Raji (cell line): ENCODE measurements around the gene PDGFA.

Experiments
- POLR2A ChIP-seq: IDR thresholded peaks from 2 replicates; pipeline ENCODE4 v1.6.1; 2011; ENCODE audit warnings: low read depth, low read length, control low read depth; ENCODE audit not compliant: insufficient read depth

The PDGFA gene

DNA sequence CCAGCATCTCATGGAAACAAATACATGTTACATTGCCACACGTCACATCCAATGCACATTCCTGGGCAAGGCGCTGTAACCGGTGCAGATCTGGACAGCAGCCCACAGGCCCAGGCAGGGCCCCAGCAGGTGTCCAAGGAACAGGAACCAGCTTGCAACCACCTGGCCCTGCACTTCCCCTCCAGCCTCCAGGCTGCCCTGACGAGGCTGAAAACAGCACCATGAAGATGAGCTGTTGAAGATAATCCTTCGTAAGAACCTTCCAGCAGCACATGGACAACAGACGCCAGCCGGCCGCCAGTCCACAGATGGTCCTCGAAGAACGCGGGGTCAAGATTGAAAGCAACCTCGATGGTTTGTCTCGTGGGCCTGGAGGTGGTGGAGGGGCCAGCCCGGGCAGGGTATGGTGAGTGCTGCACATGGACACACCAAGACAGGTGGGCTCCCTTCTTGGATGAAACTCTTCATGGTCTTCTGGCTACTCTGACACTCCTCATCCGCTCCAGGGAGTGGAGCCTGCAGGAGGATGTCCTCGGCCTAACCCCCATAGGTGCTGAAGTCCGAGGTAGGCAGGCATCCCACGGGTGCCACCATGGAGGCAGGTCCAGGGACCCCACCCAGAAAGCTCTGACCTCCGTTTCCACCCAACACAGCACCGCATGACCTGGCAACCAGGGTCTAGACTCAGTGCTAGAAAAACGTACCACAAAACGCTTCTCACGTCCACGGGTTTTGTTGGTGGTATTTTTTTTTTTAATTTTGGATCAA is 22.9 kb downstream of the PDGFA start:
- no peak for TF ChIP-seq POLR2A

GRCh38 chr7:495761-496321 is 23.8 kb downstream of the PDGFA start:
- TF ChIP-seq POLR2A: no peak

- no peak for TF ChIP-seq POLR2A
These were observed 24.3 kb downstream of the PDGFA start for GRCh38 chr7:495326-495725.

DNA sequence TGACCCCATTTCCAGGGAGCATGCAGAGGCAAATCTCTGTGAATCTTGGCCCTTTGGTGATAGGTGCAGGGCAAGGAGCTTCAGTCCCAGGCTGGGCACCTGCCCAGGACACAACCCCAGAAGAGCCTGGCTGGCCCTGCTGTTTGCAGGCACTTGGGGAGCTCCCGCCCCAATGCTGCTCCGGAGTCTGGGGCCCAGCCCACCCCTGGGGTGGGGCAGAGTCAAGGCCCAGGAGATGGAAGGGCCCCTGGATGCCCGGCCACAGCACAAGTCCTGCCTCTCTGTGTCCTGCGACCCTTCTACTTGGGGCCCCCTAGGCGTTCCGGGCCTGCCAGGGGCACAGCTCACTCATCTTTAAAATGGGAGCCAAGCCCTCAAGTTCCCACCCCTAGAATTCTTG is 24.7 kb downstream of the PDGFA start:
- TF ChIP-seq POLR2A: no peak

DNA sequence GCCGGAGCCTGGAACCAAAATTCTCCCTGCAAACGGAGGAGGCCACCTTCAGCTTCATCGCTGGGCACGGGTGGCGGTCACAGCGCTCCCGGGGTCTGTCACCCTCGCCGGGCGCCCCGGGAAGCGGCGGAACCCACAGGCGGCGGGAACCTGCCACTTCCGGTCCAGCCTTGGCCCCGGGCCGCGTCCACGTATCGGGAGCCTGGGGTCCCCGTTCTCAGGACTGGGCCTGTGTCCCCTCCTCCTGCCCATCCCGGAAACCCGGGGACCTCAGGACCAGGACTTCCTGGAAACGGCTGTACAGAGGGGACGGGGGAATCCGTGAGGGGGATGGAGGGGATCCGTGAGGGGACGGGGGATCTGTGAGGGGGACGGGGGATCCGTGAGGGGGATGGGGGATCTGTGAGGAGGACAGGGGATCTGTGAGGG is 25.4 kb downstream of the PDGFA start:
- TF ChIP-seq POLR2A: no peak

GRCh38 chr7:493661-494251 is 25.9 kb downstream of the PDGFA start:
- no peak for TF ChIP-seq POLR2A

GRCh38 chr7:492714-493065 is 27.0 kb downstream of the PDGFA start:
- no peak for TF ChIP-seq POLR2A

- no peak for TF ChIP-seq POLR2A
These were observed 27.5 kb downstream of the PDGFA start for GRCh38 chr7:491958-492713.

DNA sequence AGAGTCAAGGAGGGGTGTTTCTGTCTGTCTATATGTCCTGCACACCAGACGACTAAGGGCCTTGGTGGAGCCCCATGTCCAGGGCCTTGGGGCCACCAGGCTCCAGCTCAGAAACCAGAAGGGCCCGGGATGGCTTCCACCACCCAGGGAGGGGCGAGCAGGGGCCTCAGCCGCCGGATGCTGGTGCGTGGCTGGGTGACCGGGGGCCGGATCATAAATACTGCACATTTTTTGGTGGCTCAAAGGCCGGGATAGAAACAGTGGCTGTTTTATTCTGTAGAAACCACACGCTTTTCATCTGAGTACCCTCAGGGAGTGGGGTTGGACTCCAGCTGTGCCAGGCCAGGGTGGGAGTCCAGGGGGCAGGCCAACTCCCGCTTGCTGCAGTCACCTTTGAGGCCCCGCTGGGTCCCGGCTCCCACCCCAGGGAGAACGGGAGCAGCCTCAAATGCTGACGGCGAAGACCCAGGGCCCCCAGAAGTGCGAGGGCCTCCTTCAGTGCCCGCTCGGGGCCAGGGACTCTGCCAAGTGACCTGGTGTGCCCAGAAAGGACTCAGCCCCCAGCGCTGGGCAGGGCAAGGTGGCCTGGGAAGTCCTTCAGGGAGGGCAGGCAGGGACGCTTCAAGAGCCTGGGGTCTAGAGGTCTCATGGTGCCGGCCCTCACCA is 28.2 kb downstream of the PDGFA start:
- no peak for TF ChIP-seq POLR2A

DNA sequence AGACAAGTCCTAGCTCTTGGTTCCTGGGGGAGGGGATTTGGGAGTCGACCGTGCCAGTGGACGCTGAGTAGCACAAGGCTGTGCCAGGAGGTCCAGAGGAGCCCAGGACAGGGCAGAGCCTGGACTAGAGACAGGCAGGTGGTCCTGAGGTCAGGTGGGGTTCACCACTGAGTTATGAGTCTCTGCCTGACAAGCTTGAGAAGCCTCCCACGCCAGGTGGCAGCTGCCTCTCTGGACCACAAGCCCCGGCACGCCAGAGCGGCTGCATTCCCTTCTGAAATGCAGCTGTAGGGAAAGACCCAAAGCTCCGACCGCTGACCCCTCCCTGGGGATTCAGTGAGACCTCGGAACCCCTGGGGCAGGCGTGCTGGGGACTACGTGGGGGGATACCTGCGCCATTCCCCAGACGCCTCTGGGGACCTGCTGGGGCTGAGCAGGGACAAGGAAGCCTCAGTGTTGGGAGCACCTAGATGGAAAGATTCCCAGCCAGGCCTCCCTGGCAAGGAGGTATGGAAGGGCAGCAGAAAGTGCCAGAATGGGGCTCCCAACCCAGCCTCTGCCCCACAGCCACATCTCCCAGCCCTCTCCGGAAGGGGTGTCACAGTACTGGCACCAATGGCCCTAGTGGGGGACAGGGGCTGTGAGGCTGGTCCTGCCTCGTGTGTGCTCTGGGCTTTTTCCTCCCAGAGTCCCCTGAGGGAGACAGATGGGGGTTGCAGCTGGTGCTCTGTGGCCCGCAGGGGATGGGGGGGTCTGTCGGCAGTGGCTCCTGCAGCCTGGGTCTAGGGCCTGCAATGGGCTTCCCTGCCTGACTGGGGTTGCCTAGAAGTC is 29.0 kb downstream of the PDGFA start:
- no peak for TF ChIP-seq POLR2A

DNA sequence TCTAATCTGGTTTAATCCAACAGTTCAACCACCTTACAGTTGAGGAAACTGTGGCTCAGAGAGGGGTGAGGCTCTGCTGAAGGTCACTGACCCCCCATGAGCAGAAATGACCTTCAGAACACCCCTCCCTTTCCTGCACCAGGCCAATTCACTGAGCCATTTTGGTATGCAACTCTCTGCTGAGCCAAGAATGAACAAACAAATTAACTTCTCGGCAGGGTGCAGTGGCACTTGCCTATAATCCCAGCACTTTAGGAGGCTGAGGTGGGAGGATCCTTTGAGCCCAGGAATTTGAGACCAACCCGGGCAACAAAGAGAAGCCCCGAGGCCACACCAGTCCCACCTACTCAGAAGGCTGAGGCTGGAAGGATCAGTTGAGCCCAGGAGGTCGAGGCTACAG is 29.8 kb downstream of the PDGFA start:
- no peak for TF ChIP-seq POLR2A

- no peak for TF ChIP-seq POLR2A
These were observed 33.4 kb downstream of the PDGFA start for GRCh38 chr7:486216-486743.

DNA sequence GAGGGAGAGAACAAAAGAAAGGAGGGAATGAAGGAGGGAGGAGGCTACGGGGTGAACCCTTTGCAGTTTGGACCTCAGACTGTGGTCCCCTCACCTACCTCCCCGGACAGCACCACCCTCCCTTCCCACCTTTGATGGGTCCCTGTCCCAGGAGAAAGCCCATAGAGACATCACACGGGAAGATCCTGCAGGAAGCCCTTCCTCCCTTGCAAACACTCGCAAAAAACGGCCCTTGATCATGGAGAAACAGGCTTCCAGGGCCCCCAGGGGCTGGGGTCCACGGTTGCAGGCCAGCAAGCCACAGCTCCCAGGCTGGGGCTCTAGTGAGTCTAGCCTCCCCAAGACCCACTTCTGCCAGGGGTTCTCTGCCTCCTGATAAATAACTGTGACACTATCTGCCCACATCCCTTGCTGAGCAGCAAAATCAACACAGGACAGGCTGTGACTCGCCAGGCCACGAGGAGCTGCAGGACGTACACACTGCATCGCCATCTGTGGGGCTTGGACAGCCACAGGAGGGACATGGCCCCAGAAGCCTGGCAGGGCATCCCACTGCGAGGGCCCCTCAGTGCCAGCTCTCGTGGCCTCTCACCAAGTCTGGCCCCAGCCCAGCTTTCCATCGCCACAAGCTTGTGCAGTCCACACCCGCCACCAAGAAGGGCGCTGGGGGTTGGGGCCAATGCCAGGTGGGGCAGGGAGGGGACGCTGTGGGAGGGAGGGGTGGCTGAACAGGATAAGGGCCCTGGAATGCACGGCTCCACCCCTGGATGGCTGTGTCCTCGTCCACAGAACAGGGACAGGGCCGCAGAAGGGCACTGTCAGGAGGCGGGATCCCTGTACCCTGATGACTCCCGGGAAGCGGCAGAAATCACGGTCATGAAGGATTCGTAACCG is 34.2 kb downstream of the PDGFA start:
- TF ChIP-seq POLR2A: no peak
